OCI-LY7 (cell line): ENCODE data around the gene SLC15A2. TPM values are rescaled to one million over a fixed set of nuclear protein-coding genes. Genes with fewer than 3 reads are reported as not detected.

Experiments
- BruUV-seq: library from RNA; stranded (reverse); fragments of 400-500 nt; replicated peaks from 2 replicates; lab custom pipeline; 2021; lab: Mats Ljungman, UMichigan
- CTCF ChIA-PET: fragments of 300-600 bp; sonication (Branson Sonifier 250); formaldehyde crosslinking; loops from one replicate; lab custom pipeline; 2022; ENCODE audit warnings: antibody characterized with exemption; ENCODE audit not compliant: unreplicated experiment; lab: Charles Lee
- POLR2A ChIA-PET: fragments of 300-600 bp; sonication (Branson Sonifier 250); formaldehyde crosslinking; loops from one replicate; lab custom pipeline; 2022; ENCODE audit warnings: antibody characterized with exemption; lab: Charles Lee
- DNase-seq: peaks from one replicate; pipeline ENCODE4 v3.0.0-alpha.2; 2015; ENCODE audit warnings: low spot score
- H2AFZ ChIP-seq: fragments of 200-600 bp; sonication (generic), shearing (Covaris generic); 2 replicates; pipeline ENCODE4 v1.6.1; 2014; ENCODE audit warnings: mild to moderate bottlenecking, antibody characterized with exemption, low read length, moderate library complexity
- H3K27ac ChIP-seq: fragments of 200-600 bp; sonication (generic); 2 replicates; pipeline ENCODE4 v1.5.1; 2014; ENCODE audit warnings: mixed run types, low read depth, mild to moderate bottlenecking, moderate library complexity, low read length, inconsistent platforms; ENCODE audit not compliant: poor library complexity, severe bottlenecking
- H3K36me3 ChIP-seq: fragments of 200-600 bp; sonication (generic); 2 replicates; pipeline ENCODE4 v1.6.1; 2014; ENCODE audit warnings: mild to moderate bottlenecking, antibody characterized with exemption, low read length, moderate library complexity, mixed read lengths; ENCODE audit not compliant: insufficient read depth
- H3K4me1 ChIP-seq: fragments of 200-600 bp; sonication (generic); 2 replicates; pipeline ENCODE4 v1.5.1; 2014; ENCODE audit warnings: mild to moderate bottlenecking, low read length; ENCODE audit not compliant: insufficient read depth, poor library complexity, severe bottlenecking
- H3K4me2 ChIP-seq: fragments of 200-600 bp; sonication (generic); 2 replicates; pipeline ENCODE4 v1.6.1; 2014; ENCODE audit warnings: mild to moderate bottlenecking, low read length
- H3K4me3 ChIP-seq: fragments of 200-600 bp; sonication (generic); 2 replicates; pipeline ENCODE4 v1.5.1; 2014; ENCODE audit warnings: mild to moderate bottlenecking, low read depth, low read length; ENCODE audit not compliant: poor library complexity, severe bottlenecking
- H3K79me2 ChIP-seq: fragments of 200-600 bp; sonication (generic); 2 replicates; pipeline ENCODE4 v1.6.1; 2016; ENCODE audit warnings: low read depth, mild to moderate bottlenecking, low read length, moderate library complexity, mixed read lengths; ENCODE audit not compliant: insufficient read depth
- H3K9me2 ChIP-seq: fragments of 200-600 bp; sonication (generic); 2 replicates; pipeline ENCODE4 v1.6.1; 2016; ENCODE audit warnings: mild to moderate bottlenecking, low read length, mixed read lengths; ENCODE audit not compliant: insufficient read depth
- H3K9me3 ChIP-seq: fragments of 200-600 bp; sonication (generic); 2 replicates; pipeline ENCODE4 v1.6.1; 2014; ENCODE audit warnings: mild to moderate bottlenecking, mixed run types, low read length, mixed read lengths
- H4K20me1 ChIP-seq: fragments of 200-600 bp; sonication (generic); 2 replicates; pipeline ENCODE4 v1.6.1; 2014; ENCODE audit warnings: mild to moderate bottlenecking, antibody characterized with exemption, low read length, moderate library complexity, mixed read lengths; ENCODE audit not compliant: insufficient read depth
- CTCF ChIP-seq: fragments of 200-600 bp; sonication (generic); conservative IDR thresholded peaks from 2 replicates; pipeline ENCODE4 v1.5.1; 2014; ENCODE audit warnings: mild to moderate bottlenecking, antibody characterized with exemption, low read length, moderate library complexity, mixed read lengths
- EZH2phosphoT487 ChIP-seq: fragments of 200-600 bp; sonication (generic); IDR thresholded peaks from 2 replicates; pipeline ENCODE4 v1.6.1; 2018; ENCODE audit warnings: low read depth, borderline replicate concordance, mild to moderate bottlenecking, mixed run types, antibody characterized with exemption, low read length, moderate library complexity, mixed read lengths
- intact Hi-C: fragments of 100-400 bp; cut with micrococcal nuclease; formaldehyde crosslinking; loops from one replicate; pipeline ENCODE4 v1.10.0; 2022; ENCODE audit not compliant: unreplicated experiment
- total RNA-seq, 2 experiments: library from RNA; depleted of rRNA in 1 of 2; stranded (reverse); fragments of >200 nt in 1 of 2; shearing (Covaris generic) in 1 of 2; gene quantifications; 2 replicates each; pipeline ENCODE4 v1.2.3, GENCODE V29; 2014 to 2022

The SLC15A2 gene
- total RNA-seq, 2 experiments from 2014 or later = 14.0 to 25.3 TPM

GRCh38 chr3:121951291-121951919, 57.2 kb downstream of the SLC15A2 start:
- H3K27ac ChIP-seq = no peak overlapping the region
- H3K4me1 ChIP-seq = no peaks in the 10 kb centered on the region
- no peaks in the 10 kb centered on the region for H4K20me1 ChIP-seq
- no peaks in the 10 kb centered on the region for H3K9me2 ChIP-seq
- ChIA-PET CTCF (no interaction called here), POLR2A (interaction anchor here (1.2 kb wide), 1 partner anchor 11 kb away, joined by 3 read pairs; no protein-coding TSS in a partner anchor)
- intact Hi-C loops = no loop called here
- no peaks in the 10 kb centered on the region for H3K79me2 ChIP-seq
- H3K36me3 ChIP-seq = peaks cover 38% of the 10 kb centered on the region
- H2AFZ ChIP-seq = no peak overlapping the region
- H3K4me3 ChIP-seq = no peak overlapping the region
- peaks cover 17% of the 10 kb centered on the region; the same call in 1 of the 2 replicates for H3K9me3 ChIP-seq
- no peak overlapping the region for H3K4me2 ChIP-seq
- TF ChIP-seq CTCF = no peak
- no peak for TF ChIP-seq EZH2phosphoT487
- TSS peak; percentile 27 for BruUV-seq
- DNase-seq = no peak

GRCh38 chr3:121956363-121956762, 62.2 kb downstream of the SLC15A2 start:
- no peak overlapping the region for H3K4me2 ChIP-seq
- peaks cover 13% of the 10 kb centered on the region; the same call in 1 of the 2 replicates for H3K9me3 ChIP-seq
- no TSS peak for BruUV-seq
- no peaks in the 10 kb centered on the region for H3K4me1 ChIP-seq
- no peak overlapping the region for H3K27ac ChIP-seq
- no peak for DNase-seq
- no peak overlapping the region for H3K4me3 ChIP-seq
- no peaks in the 10 kb centered on the region for H3K79me2 ChIP-seq
- POLR2A ChIA-PET = no interaction called here
- H3K36me3 ChIP-seq = peaks cover 54% of the 10 kb centered on the region
- H3K9me2 ChIP-seq = no peaks in the 10 kb centered on the region
- TF ChIP-seq EZH2phosphoT487 (no peak), CTCF (peak; percentile 23; the same call in 1 of the 2 replicates)
- CTCF ChIA-PET = no interaction called here
- H2AFZ ChIP-seq = no peak overlapping the region
- intact Hi-C loops = no loop called here
- no peaks in the 10 kb centered on the region for H4K20me1 ChIP-seq

DNA sequence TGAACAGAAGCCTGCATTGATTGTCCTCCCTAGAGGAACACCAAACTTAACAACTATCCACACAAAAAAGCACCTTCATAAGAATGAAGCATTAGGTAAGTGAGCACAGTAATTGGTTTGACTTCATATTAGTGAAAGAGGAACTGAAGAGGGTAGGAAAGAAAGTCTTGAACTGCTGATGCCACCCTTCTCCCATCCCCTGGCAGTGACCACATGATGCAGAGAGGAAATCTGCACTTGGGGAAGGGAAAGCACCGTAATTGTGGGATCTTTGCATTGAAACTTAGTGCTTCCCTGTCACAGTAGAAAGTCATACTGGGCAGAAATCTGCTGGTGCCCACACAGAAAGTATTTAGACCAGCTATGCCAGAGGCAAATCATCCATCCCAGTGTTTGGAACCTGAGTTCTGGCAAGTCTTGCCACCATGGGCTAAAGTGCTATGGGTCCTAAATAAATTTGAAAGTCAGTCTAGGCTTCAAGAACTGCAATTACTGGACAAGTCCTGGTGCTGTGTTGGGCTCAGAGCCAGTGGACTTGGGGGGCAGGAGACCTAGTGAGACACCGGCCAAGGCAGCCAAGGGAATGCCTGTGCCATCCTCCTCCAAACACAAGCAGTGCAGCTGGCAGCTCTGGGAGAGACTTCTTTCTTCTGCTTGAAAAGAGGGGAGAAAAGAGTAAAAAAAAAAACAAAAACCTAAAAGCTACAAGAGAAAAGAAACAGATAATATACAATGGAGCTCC, 63.6 kb downstream of the SLC15A2 start:
- CTCF ChIA-PET = no interaction called here
- H3K4me1 ChIP-seq = no peaks in the 10 kb centered on the region
- no peak overlapping the region for H3K27ac ChIP-seq
- TF ChIP-seq CTCF = no peak
- no peak for TF ChIP-seq EZH2phosphoT487
- H3K9me2 ChIP-seq = no peaks in the 10 kb centered on the region
- H3K4me2 ChIP-seq = no peak overlapping the region
- H2AFZ ChIP-seq = no peak overlapping the region
- DNase-seq = no peak
- peaks cover 43% of the 10 kb centered on the region for H3K36me3 ChIP-seq
- POLR2A ChIA-PET = interaction anchor here (0.6 to 0.9 kb wide), 2 partner anchors 13 to 43 kb away, joined by 3 read pairs; no protein-coding TSS in a partner anchor
- no peaks in the 10 kb centered on the region for H4K20me1 ChIP-seq
- no peak overlapping the region for H3K4me3 ChIP-seq
- BruUV-seq = no TSS peak
- intact Hi-C loops = no loop called here
- no peaks in the 10 kb centered on the region for H3K79me2 ChIP-seq
- H3K9me3 ChIP-seq = peaks cover 5% of the 10 kb centered on the region; the same call in 1 of the 2 replicates
